Osteoblast (primary cell): ENCODE results near the gene UBTD1. TPM values are rescaled to one million over a fixed set of nuclear protein-coding genes. Genes with fewer than 3 reads are reported as not detected.
"Not testable (repeated sequence)": the region's sequence is repeated elsewhere in the genome, so short reads cannot be mapped to it uniquely, and the experiment has no call there.

Experiments used
- DNase-seq: peaks from one replicate; pipeline ENCODE4 v3.0.0; 2011; ENCODE audit warnings: low spot score, mixed read lengths; ENCODE audit not compliant: insufficient read length; ENCODE audit errors: missing footprints
- H2AFZ ChIP-seq: 2 replicates; pipeline ENCODE4 v1.6.0; 2011; ENCODE audit warnings: mild to moderate bottlenecking, low read length
- H3K27ac ChIP-seq: 2 replicates; pipeline ENCODE4 v1.5.1; 2011; ENCODE audit warnings: mild to moderate bottlenecking, low read depth, low read length, moderate library complexity
- H3K27me3 ChIP-seq: 2 replicates; pipeline ENCODE4 v1.6.0; 2012; ENCODE audit warnings: mild to moderate bottlenecking, control low read depth, inconsistent platforms, low read length, moderate library complexity; ENCODE audit not compliant: insufficient read depth
- H3K36me3 ChIP-seq: 2 replicates; pipeline ENCODE4 v1.5.1; 2011; ENCODE audit warnings: mild to moderate bottlenecking, low read length, control low read depth, moderate library complexity; ENCODE audit not compliant: insufficient read depth
- H3K4me1 ChIP-seq: 2 replicates; pipeline ENCODE4 v1.5.1; 2011; ENCODE audit warnings: mild to moderate bottlenecking, low read length, control low read depth, moderate library complexity; ENCODE audit not compliant: insufficient read depth
- H3K4me2 ChIP-seq: 2 replicates; pipeline ENCODE4 v1.6.0; 2011; ENCODE audit warnings: mild to moderate bottlenecking, low read length; ENCODE audit not compliant: insufficient read depth
- H3K4me3 ChIP-seq: fragments of 200-600 bp; sonication (generic); 3 replicates; pipeline ENCODE4 v1.5.1; 2012; ENCODE audit warnings: mild to moderate bottlenecking, low read length, inconsistent platforms; ENCODE audit not compliant: insufficient read depth
- H3K79me2 ChIP-seq: 2 replicates; pipeline ENCODE4 v1.6.0; 2012; ENCODE audit warnings: mild to moderate bottlenecking, low read length, control low read depth, inconsistent platforms; ENCODE audit not compliant: insufficient read depth
- H3K9me3 ChIP-seq: 2 replicates; pipeline ENCODE4 v1.5.1; 2011; ENCODE audit warnings: low read depth, low read length, control low read depth
- H4K20me1 ChIP-seq: 2 replicates; pipeline ENCODE4 v1.6.0; 2012; ENCODE audit warnings: mild to moderate bottlenecking, low read length, control low read depth; ENCODE audit not compliant: insufficient read depth
- CTCF ChIP-seq: IDR thresholded peaks from 2 replicates; pipeline ENCODE4 v1.5.1; 2011; ENCODE audit warnings: mild to moderate bottlenecking, low read depth, low read length, moderate library complexity; ENCODE audit errors: extremely low read depth
- total RNA-seq: library from RNA; depleted of rRNA; stranded (reverse); fragments of >200 nt; gene quantifications from 2 replicates; pipeline ENCODE4 v1.2.3, GENCODE V29; 2012

The UBTD1 gene
- total RNA-seq, 1 donor, result 29.0 TPM

- no peaks in the 10 kb centered on the region for H3K36me3 ChIP-seq
Observed at GRCh38 chr10:97553575-97554031, 54.9 kb downstream of the UBTD1 start.

GRCh38 chr10:97554336-97554735, 55.6 kb downstream of the UBTD1 start:
- H4K20me1 ChIP-seq, H3K4me2 ChIP-seq, H3K36me3 ChIP-seq, H3K27ac ChIP-seq, H3K27me3 ChIP-seq, H3K4me1 ChIP-seq, H3K4me3 ChIP-seq, H3K9me3 ChIP-seq, H2AFZ ChIP-seq, DNase-seq: not testable (repeated sequence)
- H3K79me2 ChIP-seq, result peaks cover 26% of the 10 kb centered on the region

More at GRCh38 chr10:97553575-97554031, 54.9 kb downstream of the UBTD1 start:
- H3K4me3 ChIP-seq, result no peak overlapping the region
- H2AFZ ChIP-seq, result no peak overlapping the region
- H3K27me3 ChIP-seq, result no peaks in the 10 kb centered on the region
- H4K20me1 ChIP-seq, result no peaks in the 10 kb centered on the region
- peaks cover 27% of the 10 kb centered on the region for H3K79me2 ChIP-seq
- TF ChIP-seq CTCF, result peak; percentile 92
- no peaks in the 10 kb centered on the region for H3K4me1 ChIP-seq
- H3K4me2 ChIP-seq, result no peak overlapping the region
- peak; percentile 85 for DNase-seq
- no peak overlapping the region for H3K27ac ChIP-seq
- H3K9me3 ChIP-seq, result no peaks in the 10 kb centered on the region

- not testable (repeated sequence) for H3K4me1 ChIP-seq, H3K4me2 ChIP-seq, H3K27me3 ChIP-seq, H2AFZ ChIP-seq, DNase-seq, H3K9me3 ChIP-seq, H3K36me3 ChIP-seq, H4K20me1 ChIP-seq, H3K4me3 ChIP-seq, H3K27ac ChIP-seq
- peaks cover 24% of the 10 kb centered on the region for H3K79me2 ChIP-seq
Observed at GRCh38 chr10:97555541-97555940, 56.8 kb downstream of the UBTD1 start.

GRCh38 chr10:97560731-97561381, 62.1 kb downstream of the UBTD1 start:
- Histone ChIP-seq H2AFZ (peak overlapping the region; percentile 93), H3K79me2 (peaks cover 10% of the 10 kb centered on the region)
- not testable (repeated sequence) for H3K9me3 ChIP-seq

GRCh38 chr10:97561386-97562077, 62.8 kb downstream of the UBTD1 start:
- peaks cover 10% of the 10 kb centered on the region for H3K79me2 ChIP-seq
- H3K36me3 ChIP-seq, H3K4me1 ChIP-seq, H4K20me1 ChIP-seq, H3K27me3 ChIP-seq, H3K9me3 ChIP-seq, DNase-seq: not testable (repeated sequence)
- H3K4me2 ChIP-seq, result peak overlapping the region; percentile 85
- peak overlapping the region; percentile 93 for H2AFZ ChIP-seq
- peak overlapping the region; percentile 84 for H3K27ac ChIP-seq
- H3K4me3 ChIP-seq, result peak overlapping the region; percentile 72

More at GRCh38 chr10:97560731-97561381, 62.1 kb downstream of the UBTD1 start:
- H3K4me2 ChIP-seq, result peak overlapping the region; percentile 85
- H3K4me1 ChIP-seq, H4K20me1 ChIP-seq, H3K36me3 ChIP-seq, H3K27me3 ChIP-seq: not testable (repeated sequence)
- DNase-seq, result peak; percentile 93
- peak overlapping the region; percentile 84 for H3K27ac ChIP-seq
- peak overlapping the region; percentile 72 for H3K4me3 ChIP-seq

GRCh38 chr10:97562329-97562728, 63.6 kb downstream of the UBTD1 start:
- H3K4me3 ChIP-seq, DNase-seq, H4K20me1 ChIP-seq, H3K4me2 ChIP-seq, H3K9me3 ChIP-seq, H3K27ac ChIP-seq, H2AFZ ChIP-seq, H3K4me1 ChIP-seq, H3K36me3 ChIP-seq, H3K27me3 ChIP-seq: not testable (repeated sequence)
- peaks cover 13% of the 10 kb centered on the region for H3K79me2 ChIP-seq
